DMS 273 (cell line): ENCODE measurements around the gene RNF222.
"Not testable (repeated sequence)": the region's sequence is repeated elsewhere in the genome, so short reads cannot be mapped to it uniquely, and the experiment has no call there.

Experiments used
- DNase-seq: peaks from one replicate; lab custom pipeline; 2025; ENCODE audit not compliant: unreplicated experiment; lab: John Stamatoyannopoulos, UW

Gene RNF222

DNA sequence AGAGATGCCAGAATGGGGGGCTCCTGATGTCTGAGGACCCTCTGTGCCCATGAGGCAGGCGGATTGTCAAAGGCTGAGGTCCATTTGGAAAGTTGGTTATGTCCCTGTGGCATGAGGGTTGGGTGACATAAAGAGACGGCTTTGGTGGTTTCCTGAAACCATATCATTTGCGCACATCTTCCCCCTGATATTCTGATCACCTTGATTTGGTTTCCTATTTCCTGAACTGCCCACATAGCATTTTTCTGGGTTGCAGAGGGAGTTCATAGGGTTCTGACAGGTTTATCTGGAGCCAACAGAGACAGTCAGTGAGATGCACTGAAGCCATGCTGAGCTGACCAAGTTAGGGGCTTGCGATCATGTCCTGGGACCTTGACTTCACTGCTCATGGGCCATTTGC, 15.7 kb upstream of the RNF222 start:
- DNase-seq: no peak

DNA sequence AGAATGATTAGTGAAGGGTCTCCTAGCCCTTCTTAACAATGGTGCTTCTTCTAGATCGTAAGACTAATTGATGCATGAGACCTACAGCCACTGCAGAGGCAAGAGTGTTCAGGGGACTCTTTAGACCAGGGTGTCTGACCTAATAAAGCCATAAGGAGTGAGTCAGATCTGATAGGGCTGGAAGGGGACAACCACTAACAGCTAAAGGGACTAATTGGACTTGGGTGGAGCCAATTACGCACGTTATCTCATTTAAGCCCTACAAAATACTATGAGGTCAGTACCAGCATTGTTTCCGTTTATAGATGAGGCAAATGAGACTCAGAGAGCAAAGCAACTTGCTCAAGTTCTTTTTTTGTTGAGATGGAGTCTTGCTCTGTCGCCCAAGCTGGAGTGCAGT, 14.5 kb upstream of the RNF222 start:
- no peak for DNase-seq

DNA sequence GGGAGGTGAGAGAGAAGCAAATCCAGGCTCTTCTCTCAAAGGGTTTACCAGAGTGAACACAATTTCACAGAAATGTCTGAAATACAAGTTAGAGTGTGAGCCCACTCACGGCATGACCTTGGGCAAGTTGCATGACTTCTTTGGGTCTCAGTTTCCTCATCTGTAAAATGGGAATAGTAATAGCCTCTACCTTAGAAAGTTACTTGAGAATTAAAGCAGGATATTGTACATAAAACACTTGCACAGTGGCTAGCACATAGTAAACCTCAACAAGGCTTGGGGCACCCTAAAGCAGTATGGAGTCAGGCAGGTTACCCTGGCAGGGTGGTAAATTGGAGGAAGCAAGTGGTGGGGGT, 13.2 kb upstream of the RNF222 start:
- no peak for DNase-seq

DNA sequence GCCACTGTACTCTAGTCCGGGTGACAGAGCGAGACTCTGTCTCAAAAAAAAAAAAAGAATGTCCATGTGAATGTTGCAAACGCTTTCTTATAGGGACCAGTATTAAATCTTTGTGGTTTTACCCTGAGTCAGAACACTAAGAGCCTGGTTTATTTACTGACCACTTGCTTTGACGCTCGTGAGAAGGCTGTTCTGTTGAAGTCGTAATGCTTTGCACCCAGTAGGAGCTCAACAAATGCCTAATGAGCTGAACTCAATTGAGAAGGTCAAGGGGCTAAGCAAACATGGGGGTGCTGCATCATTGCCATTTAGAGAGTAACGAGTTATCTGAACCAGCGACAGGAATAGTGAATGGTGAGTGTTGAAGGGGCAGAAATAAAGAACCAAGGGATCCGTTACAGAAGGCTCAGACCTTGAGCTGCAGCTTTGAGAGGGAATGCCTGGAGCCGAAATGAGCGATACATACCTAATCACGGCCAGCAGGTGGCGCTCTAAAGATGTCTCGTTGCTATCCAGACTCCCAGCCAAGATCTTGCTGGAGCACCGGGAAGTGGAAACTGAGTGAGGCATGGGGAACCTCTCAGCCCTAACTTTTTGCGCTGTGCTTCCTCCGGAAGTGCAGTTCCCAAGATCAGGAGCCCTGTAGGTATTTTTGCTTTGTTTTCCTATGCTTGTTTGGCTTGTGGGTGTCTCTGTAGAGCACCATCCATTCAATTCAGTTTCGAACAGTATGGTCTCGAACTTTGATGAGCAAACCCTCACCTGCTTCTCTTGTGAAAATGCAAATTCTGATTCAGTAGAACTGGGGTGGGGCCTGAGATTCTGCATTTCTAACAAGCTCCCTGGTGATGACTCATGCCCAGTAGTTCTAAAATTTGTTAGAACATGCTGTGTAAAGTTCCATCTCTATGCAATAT, 12.6 kb upstream of the RNF222 start:
- peak; percentile 92 for DNase-seq

DNA sequence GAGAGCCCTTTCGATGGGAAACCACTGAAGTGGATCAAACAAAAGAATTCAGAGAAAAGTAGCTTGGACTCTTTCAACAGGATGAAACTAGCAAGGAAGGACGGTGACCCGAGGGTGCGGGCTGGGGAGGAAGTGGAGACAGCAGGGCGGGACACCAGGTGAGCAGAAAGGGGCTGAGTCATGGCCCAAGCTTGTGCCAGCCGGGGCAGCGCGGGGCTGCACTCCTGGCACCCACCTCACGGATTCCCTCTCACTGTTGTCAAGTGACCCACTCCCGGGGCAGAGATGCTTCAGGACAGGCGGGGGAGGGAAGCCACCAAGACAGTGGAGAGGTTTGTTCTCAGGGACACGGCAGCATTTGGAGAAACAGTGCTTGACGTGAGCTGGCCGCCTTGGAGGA, 10.7 kb upstream of the RNF222 start:
- DNase-seq: no peak

DNA sequence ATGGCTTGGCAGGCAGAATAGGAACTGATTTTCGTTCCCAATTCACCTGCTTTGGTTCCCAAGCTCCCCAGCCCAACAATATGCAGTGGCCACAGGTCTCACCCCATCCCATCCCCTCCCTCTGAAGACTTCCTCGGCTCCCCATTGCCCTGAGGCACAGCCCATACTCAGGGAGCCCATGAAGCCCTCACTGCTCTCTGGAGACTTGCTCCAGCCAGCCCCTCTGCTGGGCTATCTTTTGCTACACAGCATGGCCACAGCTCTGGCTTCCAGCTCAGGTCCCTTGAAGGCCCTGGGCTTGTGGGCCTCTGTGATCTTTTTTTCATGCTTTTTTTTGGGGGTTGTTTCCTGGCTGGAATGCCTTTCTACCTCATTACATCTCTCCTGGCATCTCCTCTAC, 8.5 kb upstream of the RNF222 start:
- no peak for DNase-seq

DNA sequence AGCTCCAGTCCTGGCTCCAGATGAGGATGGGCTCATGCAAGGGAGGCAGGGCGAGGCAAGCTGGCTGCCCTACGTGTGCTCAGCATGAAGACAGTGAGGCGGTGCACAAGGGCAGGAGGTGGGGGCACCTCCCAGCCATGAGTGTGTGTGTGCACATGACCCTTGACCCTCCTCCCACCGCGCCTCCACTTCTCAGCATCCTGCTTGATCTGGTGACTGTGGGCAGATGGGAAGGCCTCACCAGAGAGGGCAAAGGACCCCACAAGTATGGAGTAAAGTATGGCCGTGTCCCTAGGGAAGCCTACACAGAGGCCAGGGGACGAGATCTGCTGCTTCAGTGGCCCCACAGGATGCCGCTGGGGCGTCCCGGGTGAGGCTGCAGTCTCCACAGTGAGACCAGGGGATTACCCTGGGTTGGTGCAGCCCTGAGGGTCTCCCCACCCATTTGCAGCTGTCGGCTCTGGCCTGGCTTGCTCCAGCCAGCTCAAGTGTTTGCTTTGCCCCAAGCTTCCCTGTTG, 7.9 kb upstream of the RNF222 start:
- DNase-seq: no peak

DNA sequence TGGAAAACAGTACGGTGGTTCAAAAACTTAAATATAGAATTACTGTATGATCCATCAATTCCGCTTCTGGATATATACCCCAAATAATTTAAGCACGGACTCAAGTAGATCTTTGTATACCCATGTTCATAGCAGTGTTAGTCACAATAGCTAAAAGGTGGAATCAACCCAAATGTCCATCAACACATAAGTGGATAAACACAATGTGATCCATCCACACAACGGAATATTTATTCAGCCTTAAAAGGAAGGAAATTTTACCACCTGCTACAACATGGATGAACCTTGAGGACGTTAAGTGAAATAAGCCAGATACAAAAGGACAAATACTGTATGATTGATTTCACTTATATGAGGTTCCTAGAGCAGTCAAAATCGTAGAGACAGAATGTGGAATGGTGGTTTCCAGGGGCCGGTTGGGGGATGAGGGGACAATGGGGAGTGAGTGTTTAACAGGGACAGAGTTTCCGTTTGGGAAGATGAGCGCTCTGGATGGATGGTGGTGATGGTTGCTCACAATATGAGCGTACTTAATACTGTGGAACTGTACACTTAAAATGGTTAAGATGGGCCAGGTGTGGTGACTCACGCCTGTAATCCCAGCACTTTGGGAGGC, 5.4 kb upstream of the RNF222 start:
- no peak for DNase-seq

DNA sequence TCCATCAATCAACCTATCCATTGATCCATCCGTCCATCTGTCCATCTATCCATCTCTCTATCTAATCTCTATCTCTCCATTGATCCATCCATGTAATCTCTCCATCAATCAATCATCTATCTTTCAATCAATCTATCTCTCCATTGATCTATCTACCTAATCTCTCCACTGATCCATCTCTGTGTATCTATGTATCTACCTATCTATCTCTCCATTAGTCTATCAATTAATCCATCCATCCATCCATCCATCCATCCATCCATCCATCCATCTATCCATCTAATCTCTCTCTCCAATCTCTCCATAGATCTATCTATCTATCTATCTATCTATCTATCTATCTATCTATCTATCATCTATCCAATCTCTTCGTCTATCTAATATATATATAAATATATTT, 3.5 kb upstream of the RNF222 start:
- no peak for DNase-seq

DNA sequence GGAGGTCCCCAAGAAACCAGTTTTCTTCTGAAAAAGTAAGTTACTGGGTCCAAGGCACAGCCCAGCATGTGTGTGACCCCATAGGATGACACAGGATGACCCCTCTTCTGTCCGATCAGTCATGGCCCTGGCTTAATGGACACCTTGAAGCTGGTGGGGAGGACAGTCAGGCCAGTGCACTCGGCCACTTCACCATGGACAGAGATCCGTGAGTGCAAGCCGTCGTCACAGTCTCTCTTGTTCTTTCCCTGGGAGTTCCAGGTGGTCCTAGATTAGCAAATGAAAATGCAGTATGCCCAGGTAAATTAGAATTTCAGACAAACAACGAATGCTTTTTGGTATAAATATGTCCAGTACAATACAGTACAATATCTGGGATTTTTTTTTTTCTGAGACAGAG, 1.4 kb upstream of the RNF222 start:
- DNase-seq: no peak

DNA sequence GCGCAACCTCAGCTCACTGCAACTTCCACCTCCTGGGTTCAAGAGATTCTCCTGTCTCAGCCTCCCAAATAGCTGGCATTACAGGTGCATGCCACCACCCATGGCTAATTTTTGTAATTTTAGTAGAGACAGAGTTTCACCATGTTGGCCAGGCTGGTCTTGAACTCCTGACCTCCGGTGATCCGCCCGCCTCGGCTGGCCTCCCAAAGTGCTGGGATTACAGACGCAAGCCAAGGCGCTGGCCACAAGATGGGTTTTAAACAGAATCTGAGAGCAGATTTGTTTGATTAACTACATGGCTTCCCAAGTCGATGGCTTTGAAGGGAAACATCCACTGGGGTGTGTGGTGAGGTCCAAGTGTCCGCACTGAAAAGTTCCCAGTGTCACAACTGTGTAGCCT, 3.1 kb downstream of the RNF222 start:
- not testable (repeated sequence) for DNase-seq

DNA sequence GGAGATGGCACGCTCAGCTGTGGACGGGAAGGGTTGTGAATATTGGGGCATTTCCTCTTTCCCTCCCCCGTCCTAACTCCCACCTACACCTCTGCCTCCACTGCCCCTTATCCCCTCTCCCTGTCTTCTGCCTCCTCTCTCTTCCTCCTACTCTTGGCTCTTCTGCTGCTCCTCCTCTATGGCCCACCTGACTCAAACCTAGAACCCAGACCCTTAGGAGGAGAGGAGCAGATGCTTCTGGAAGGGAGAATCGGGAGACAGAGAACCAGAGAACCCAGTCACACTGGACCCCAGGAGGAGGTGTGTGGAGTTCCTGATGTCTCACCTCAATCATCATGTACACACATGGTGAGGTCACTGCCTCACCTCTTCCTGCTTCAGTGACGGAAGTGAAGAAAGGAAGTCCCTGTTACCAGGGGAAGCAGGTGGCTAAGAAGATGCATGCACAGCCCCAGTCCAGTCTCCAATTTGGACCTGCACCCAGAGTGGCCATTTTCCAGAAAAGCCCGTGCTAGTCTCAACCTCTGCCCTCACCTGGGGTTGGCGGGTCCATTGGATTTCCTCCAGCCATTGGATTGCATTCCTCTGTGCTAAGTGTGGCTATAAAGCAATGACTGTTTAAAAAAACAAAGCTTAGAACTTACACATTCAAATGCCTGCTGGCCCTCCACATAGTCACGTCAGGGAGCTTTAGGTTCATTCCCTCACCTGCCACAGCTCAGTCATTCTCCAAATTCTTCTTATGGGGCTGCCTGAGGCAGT, 4.0 kb downstream of the RNF222 start:
- no peak for DNase-seq

DNA sequence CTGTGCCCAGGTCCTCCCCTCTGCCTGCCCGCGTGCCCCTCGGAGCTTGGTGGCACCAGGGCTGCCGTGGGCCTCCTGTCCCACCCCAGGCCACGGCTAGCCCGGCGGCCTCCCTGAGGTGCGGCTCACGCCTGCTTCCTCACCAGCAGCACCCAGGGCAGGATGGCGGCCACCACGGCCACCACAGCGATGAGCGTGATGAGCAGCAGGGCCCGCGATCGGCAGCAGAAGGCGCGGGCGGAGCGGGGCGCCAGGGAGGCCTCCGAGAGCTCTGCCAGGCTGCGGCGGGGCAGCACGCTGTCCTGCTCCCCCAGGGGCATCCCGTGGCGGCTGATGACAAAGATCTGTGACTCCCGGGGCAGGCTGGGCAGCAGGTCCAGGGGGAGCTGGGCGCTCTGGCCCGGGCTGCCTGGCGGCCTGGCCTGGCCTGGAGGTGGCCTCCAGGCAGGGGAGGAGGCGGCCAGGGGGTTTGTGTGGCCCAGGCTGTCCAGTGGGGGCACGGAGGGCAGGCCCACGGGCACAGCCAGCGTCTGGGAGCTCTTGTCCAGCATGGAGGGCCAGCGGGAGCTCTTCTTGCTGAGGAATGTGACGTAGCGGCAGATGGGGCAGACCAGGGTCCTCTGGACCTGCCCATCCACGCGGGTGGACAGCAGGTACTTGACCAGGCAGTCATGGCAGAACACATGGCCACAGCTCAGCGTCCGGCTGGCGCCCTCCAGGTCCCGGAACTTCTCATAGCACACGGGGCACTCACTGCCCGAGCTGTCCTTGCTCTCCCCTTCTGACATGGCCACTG, 4.8 kb downstream of the RNF222 start:
- no peak for DNase-seq

DNA sequence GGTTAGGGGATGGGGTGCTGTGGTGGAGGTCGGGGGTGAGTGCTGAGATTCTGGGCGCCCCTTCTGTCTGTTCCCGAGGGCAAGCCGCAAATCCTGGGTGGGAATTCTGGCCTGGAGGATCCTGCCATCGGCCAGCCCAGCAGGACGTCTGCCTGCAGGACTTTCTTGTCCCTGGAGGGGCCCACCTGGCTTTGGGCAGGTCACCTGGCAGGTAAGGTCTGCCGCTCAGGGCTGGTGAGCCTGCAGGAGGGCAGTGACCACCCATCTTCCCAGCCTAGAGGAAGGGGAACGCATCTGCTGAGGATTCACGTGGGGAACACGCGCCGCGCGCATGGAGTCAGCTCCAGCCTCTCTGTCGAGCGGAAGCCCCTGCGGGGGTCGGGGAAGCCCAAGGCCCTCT, 5.4 kb downstream of the RNF222 start:
- DNase-seq: no peak

DNA sequence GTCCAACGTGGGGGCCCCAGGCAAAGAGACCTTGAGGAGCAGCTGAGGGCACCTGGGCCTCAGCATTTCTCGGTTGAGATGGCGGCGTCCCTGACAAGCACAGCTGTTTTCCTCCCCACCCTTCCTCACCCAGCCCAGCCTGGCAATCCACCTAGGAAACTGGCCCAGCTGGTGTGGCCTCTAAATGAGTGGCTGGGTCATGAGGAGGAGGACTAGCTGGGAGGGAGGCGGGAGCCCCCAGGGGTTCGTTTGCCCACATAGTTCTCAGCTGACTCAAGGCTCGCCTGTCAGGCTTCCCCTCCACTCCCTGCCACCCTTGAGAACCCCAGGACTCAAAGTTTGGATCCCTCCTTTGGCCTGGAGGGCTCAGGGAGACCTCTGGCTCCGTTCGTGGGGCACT, 5.9 kb downstream of the RNF222 start:
- no peak for DNase-seq

DNA sequence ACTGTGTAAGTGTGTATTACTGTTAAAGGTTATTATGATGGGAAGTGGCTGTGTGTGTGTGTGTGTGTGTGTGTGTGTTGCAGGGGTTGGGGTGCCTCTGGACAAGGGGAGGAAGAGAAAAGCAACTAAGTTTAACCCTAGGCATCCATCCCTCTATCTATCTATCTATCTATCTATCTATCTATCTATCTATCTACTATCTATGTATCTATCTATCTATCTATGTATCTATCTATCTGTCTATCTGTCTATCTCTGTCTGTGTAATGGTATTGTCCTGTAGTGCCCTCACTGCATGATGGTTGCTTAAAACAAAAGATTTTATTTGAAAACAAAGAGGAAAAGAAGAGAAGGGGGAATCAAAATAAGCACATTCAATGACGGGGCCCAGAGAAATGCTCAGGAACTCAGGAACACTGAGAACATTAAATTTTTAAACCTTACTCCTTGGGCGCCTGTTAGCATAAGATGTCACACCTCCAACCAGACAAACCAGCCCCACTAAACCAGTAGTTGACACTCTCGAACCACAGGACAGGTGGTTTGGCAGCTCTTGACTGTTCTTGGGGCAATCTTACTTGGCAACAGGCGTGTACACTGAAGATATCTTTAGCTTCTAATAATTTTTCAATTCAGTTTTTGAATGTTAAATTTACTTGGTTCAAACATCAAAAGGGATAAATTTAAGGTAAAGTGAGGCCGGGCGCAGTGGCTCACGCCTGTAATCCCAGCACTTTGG, 9.5 kb downstream of the RNF222 start:
- no peak for DNase-seq

DNA sequence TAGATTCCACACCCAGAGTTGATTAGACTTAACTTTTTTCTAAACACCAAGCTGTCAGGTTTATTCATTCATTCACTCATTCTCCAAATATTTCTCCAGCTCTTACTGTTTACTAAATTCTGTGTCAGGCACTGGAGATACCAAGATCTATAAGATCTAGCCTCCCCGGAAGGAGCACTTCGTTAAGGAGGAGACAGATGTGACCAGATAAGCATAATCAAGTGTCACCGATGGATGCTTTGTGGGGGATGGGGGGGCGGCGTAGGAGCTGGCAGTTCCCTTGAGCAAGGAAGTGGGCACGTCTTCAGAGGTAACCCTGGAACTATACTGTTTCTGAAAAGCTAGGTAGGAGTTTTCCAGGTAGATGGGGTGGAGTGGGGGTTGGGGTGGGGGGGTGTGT, 10.8 kb downstream of the RNF222 start:
- DNase-seq: no peak

DNA sequence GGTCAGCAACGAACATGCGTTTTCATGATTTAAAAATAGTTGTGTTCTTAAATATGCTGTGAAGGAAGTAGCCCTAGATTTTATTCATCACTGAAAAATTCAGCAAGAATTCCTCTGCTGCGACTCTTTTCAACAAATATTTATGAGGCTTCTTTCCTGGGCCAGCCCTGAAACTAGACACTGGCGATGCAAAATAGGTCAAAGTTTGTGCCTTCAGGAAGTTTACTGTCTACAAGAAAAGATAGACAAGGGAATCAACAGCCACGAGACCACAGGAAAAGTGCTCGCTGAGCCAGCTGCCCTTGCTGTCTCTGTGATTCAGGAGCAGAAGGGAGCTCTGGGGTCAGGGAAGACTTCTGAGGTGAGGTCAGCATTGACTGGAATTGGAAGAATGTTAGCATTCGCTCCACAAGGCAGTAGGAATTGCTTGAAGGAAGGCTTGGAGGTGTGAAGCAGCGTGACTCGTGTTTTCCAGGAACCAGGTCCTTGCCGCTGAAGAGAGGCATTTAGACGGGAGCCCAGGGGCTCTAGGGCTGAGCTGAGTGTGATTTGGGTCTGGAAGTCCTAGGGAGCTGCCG, 12.7 kb downstream of the RNF222 start:
- DNase-seq: no peak

DNA sequence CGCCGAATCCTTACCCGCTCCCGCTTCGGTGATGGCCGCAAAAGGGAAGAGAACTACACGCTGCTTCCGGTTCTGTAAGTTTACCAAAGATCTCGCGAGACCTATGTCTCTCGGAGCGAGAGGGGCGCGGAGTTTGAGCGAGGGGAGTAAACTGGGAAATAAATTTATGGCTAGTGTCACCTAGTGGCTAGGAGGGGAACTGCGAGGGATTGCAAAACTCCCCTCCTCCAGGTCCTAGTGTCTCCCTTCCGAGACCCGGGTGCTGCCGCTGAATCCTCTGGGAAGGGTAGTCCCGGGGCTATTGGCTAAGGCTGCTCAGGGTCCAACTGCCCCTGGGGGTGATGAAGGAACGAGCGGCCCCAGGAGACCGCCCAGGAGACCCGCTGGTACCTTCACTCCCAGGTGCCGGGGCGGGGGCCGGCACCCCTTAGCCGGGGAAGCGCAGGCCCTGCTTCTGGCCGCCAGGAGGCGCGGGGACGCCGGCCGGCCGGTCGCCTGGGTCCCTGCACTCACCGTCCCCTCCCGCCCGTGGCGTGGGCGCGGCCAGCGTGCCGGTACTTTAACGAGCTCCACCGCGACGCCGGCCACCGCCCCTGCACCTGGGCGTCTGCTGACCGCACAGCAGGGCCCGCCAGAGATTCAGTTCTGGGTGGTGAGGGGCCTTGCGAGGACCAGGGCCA, 14.3 kb downstream of the RNF222 start, which contains the start of gene RPL26:
Gene RPL26, minus strand, starts transcription at position 51 of the 680 bp plus-strand sequence. CDS start 883 bp downstream, outside the sequence.
- DNase-seq: peak; percentile 98

DNA sequence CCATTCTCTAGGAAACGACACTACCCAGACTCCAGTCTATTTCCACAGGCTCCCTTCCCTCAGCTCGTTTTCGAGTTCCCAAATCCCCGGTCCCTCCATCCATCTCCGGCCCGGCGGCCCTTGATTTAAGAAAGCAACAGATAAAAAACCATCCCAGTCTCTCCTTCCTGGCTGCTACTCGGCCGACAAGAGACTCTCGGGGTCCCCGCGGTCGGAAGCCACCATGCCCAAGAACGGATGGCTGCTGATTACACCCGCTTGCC, 14.8 kb downstream of the RNF222 start:
- DNase-seq: no peak
